Astrocyte (in vitro differentiated cells and primary cell): ENCODE results near the gene CD151. TPM values are rescaled to one million over a fixed set of nuclear protein-coding genes. Genes with fewer than 3 reads are reported as not detected.

Experiments used
- DNase-seq: peaks from one replicate; pipeline ENCODE4 v3.0.0-alpha.2; 2010; ENCODE audit warnings: low read depth
- FAIRE-seq: peaks from 2 replicates; lab custom pipeline; 2011; peaks lifted over from hg19 to GRCh38; lab: Jason Lieb, UNC
- H2AFZ ChIP-seq: 2 replicates; pipeline ENCODE4 v1.6.0; 2012; ENCODE audit warnings: low read depth, low read length, inconsistent platforms
- H3K27ac ChIP-seq: 2 replicates; pipeline ENCODE4 v1.5.1; 2011; ENCODE audit warnings: low read depth, low read length, inconsistent platforms
- H3K27me3 ChIP-seq: 2 replicates; pipeline ENCODE4 v1.6.0; 2011; ENCODE audit warnings: low read length, inconsistent platforms; ENCODE audit not compliant: insufficient read depth
- H3K36me3 ChIP-seq: 2 replicates; pipeline ENCODE4 v1.5.1; 2011; ENCODE audit warnings: low read length, inconsistent platforms; ENCODE audit not compliant: insufficient read depth
- H3K4me1 ChIP-seq: 2 replicates; pipeline ENCODE4 v1.5.1; 2011; ENCODE audit warnings: low read length, inconsistent platforms; ENCODE audit not compliant: insufficient read depth
- H3K4me2 ChIP-seq: 2 replicates; pipeline ENCODE4 v1.6.0; 2012; ENCODE audit warnings: low read length, inconsistent platforms
- H3K4me3 ChIP-seq: 2 replicates; pipeline ENCODE4 v1.5.1; 2011; ENCODE audit warnings: low read depth, mild to moderate bottlenecking, low read length, inconsistent platforms; ENCODE audit not compliant: insufficient read depth
- H3K79me2 ChIP-seq: 2 replicates; pipeline ENCODE4 v1.6.0; 2012; ENCODE audit warnings: mild to moderate bottlenecking, low read length, inconsistent platforms; ENCODE audit not compliant: insufficient read depth
- H3K9ac ChIP-seq: 2 replicates; pipeline ENCODE4 v1.6.0; 2012; ENCODE audit warnings: mild to moderate bottlenecking, low read length, inconsistent platforms
- H3K9me3 ChIP-seq: 2 replicates; pipeline ENCODE4 v1.5.1; 2012; ENCODE audit warnings: low read depth, mild to moderate bottlenecking, low read length, inconsistent platforms; ENCODE audit not compliant: insufficient read depth
- H4K20me1 ChIP-seq: 2 replicates; pipeline ENCODE4 v1.6.0; 2012; ENCODE audit warnings: low read length, inconsistent platforms; ENCODE audit not compliant: insufficient read depth
- H3K27ac Mint-ChIP-seq: one replicate; pipeline ENCODE4 v1.8.0; 2021; ENCODE audit warnings: mild to moderate bottlenecking, mixed read lengths; ENCODE audit not compliant: unreplicated experiment
- H3K27me3 Mint-ChIP-seq: one replicate; pipeline ENCODE4 v1.8.0; 2021; ENCODE audit warnings: low read depth, mixed read lengths; ENCODE audit not compliant: unreplicated experiment
- H3K36me3 Mint-ChIP-seq: one replicate; pipeline ENCODE4 v1.8.0; 2021; ENCODE audit warnings: low read depth, mixed read lengths; ENCODE audit not compliant: unreplicated experiment
- H3K4me1 Mint-ChIP-seq: one replicate; pipeline ENCODE4 v1.8.0; 2021; ENCODE audit warnings: low read depth, mixed read lengths; ENCODE audit not compliant: unreplicated experiment
- H3K4me3 Mint-ChIP-seq: one replicate; pipeline ENCODE4 v1.8.0; 2021; ENCODE audit warnings: mild to moderate bottlenecking, moderate library complexity, mixed read lengths; ENCODE audit not compliant: unreplicated experiment
- H3K9me3 Mint-ChIP-seq: one replicate; pipeline ENCODE4 v1.8.0; 2021; ENCODE audit warnings: mild to moderate bottlenecking, mixed read lengths; ENCODE audit not compliant: unreplicated experiment
- EZH2 ChIP-seq: IDR thresholded peaks from 2 replicates; pipeline ENCODE4 v1.6.1; 2012; ENCODE audit warnings: mild to moderate bottlenecking, low read length, inconsistent platforms; ENCODE audit not compliant: insufficient read depth
- total RNA-seq: library from RNA; stranded (reverse); gene quantifications from 2 replicates; pipeline ENCODE4 v1.2.1, GENCODE V29; 2021
- TF ChIP-seq, protein P1 (sequence below): IDR thresholded peaks from 2 replicates; pipeline ENCODE4 v1.5.1; 2011; ENCODE audit warnings: low read depth, mild to moderate bottlenecking, inconsistent platforms, low read length, moderate library complexity; ENCODE audit not compliant: insufficient read depth

CD151 gene
- total RNA-seq, 1 donor from 2014 or later = 421 TPM

DNA sequence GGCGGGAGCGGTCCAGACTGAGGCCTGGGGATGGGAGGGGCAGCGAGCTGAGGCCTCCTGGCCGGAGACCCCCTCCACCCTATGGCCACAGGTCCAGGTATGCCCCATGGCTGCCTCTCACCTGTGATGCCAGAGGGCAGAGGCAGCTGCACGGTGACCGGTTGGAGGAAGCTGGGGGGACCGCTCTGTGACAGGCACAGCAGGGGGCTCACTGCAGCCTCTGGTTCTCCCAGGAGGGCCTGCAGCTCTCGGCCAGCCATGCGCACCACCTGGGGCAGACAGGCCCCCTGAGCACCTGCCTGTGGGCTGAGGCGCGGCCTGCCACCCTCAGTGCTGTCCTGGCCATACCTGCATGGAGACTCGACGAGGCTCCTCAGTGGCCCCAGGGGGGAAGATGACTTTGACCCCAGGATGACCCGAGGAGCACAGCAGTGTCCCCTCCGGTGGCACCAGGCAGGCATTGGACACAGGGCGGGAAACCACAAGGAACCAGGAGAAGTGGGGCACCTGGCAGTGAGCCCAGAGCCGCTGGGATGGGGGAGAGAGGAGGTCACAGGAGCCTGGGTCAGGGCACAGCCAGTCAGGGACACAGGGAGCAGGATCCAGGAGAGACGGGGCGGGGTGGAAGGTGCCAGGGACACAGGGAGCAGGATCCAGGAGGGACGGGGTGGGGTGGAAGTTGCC, 31.5 kb upstream of the CD151 start:
- Histone ChIP-seq H3K27ac (no peak overlapping the region), H3K4me2 (no peak overlapping the region), H4K20me1 (peaks cover 30% of the 10 kb centered on the region), H3K36me3 (no peaks in the 10 kb centered on the region), H3K9me3 (no peaks in the 10 kb centered on the region), H3K79me2 (peaks cover 23% of the 10 kb centered on the region), H3K27me3 (no peaks in the 10 kb centered on the region), H3K4me3 (no peak overlapping the region), H3K4me1 (peaks cover 32% of the 10 kb centered on the region), H3K9ac (no peak overlapping the region), H2AFZ (no peak overlapping the region)
- no peaks in the 10 kb centered on the region for H3K9me3 Mint-ChIP-seq
- no peak for TF ChIP-seq EZH2
- TF ChIP-seq, protein P1, sequence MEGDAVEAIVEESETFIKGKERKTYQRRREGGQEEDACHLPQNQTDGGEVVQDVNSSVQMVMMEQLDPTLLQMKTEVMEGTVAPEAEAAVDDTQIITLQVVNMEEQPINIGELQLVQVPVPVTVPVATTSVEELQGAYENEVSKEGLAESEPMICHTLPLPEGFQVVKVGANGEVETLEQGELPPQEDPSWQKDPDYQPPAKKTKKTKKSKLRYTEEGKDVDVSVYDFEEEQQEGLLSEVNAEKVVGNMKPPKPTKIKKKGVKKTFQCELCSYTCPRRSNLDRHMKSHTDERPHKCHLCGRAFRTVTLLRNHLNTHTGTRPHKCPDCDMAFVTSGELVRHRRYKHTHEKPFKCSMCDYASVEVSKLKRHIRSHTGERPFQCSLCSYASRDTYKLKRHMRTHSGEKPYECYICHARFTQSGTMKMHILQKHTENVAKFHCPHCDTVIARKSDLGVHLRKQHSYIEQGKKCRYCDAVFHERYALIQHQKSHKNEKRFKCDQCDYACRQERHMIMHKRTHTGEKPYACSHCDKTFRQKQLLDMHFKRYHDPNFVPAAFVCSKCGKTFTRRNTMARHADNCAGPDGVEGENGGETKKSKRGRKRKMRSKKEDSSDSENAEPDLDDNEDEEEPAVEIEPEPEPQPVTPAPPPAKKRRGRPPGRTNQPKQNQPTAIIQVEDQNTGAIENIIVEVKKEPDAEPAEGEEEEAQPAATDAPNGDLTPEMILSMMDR = no peak
- H3K27me3 Mint-ChIP-seq = no peaks in the 10 kb centered on the region
- no peak overlapping the region for H3K4me3 Mint-ChIP-seq
- H3K4me1 Mint-ChIP-seq = no peaks in the 10 kb centered on the region
- FAIRE-seq = no peak
- DNase-seq = no peak
- no peak overlapping the region for H3K27ac Mint-ChIP-seq
- H3K36me3 Mint-ChIP-seq = no peaks in the 10 kb centered on the region

DNA sequence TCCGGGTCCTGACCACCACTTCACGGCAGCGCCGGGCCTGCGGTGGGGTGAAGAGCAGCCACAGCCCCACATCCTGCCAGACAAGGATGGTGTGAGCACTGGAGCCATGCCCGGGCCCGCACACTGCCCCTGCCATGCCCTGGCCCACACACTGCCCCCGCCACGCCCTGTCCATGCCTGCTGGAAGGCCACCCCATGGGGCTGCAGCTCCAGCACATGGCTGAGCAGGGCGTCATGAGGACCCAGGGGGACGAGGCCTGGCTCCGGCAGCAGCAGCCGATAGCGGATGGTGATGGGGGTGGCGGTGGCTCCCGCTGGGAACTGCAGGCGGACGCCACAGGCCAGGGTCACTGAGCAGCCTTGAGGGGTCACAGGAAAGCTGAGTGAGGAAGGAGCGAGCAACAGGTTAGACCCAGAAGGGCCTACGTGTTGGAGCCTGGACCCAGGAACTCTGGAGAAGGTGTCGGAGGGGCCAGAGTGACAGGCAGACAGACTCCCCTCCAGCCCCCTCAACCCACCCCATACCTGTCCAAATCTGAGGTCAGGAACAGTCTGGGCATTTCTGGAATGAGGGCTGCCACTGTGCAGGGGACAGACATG, 30.6 kb upstream of the CD151 start:
- Histone ChIP-seq H3K4me3 (no peak overlapping the region), H3K4me1 (peaks cover 23% of the 10 kb centered on the region), H3K27me3 (no peaks in the 10 kb centered on the region), H3K9me3 (no peaks in the 10 kb centered on the region), H3K79me2 (peaks cover 23% of the 10 kb centered on the region), H3K27ac (no peak overlapping the region), H4K20me1 (peaks cover 22% of the 10 kb centered on the region), H3K4me2 (no peak overlapping the region), H2AFZ (no peak overlapping the region), H3K36me3 (no peaks in the 10 kb centered on the region), H3K9ac (no peak overlapping the region)
- Mint-ChIP-seq H3K9me3 (no peaks in the 10 kb centered on the region), H3K27me3 (no peaks in the 10 kb centered on the region), H3K4me3 (no peak overlapping the region), H3K27ac (no peak overlapping the region), H3K36me3 (no peaks in the 10 kb centered on the region), H3K4me1 (no peaks in the 10 kb centered on the region)
- no peak for DNase-seq
- TF ChIP-seq EZH2 = no peak
- FAIRE-seq = no peak

DNA sequence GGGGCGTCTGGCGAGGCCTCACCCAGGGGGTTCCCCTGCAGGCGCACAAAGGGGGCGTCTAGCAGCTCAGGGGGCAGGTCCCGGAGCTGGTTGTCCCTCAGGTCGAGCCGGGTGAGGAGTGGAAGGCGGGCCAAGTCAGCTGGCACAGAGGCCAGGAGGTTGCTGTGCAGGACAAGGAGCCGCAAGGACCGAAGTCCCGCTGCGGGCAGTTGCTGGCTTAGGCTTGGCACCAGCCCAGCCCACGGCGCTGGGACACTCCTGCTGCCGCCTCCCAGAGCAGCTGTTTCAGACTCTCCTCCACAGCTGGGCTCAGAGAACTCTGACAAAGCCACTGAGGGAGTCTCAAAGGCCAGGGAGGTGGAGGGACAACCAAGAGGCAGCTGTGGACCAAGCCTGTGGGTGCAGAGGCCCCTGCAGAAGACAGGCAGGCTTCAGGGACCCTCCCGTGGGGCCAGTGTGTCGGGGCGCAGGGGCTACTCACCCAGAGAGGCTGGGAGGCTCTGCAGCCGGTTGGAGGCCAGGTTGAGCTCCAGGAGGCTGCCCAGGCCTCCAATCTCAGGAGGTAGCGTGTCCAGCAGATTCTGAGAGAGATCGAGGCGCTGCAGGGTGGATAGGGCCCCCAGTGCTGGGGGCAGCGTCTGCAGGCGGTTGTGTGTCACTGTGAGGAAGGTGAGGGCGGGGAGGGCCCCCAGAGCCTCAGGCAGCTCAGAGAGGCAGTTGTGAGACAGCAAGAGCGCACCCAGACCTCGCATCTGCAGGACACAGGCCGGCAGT, 29.9 kb upstream of the CD151 start:
- no peaks in the 10 kb centered on the region for H3K9me3 ChIP-seq
- H3K4me3 ChIP-seq = no peak overlapping the region
- H3K4me3 Mint-ChIP-seq = no peak overlapping the region
- H3K27ac Mint-ChIP-seq = no peak overlapping the region
- no peak overlapping the region for H3K4me2 ChIP-seq
- peaks cover 26% of the 10 kb centered on the region for H3K79me2 ChIP-seq
- no peak overlapping the region for H3K9ac ChIP-seq
- no peaks in the 10 kb centered on the region for H3K36me3 Mint-ChIP-seq
- H3K27me3 Mint-ChIP-seq = no peaks in the 10 kb centered on the region
- H4K20me1 ChIP-seq = peaks cover 22% of the 10 kb centered on the region
- H3K4me1 Mint-ChIP-seq = no peaks in the 10 kb centered on the region
- TF ChIP-seq, protein P1 = no peak
- TF ChIP-seq EZH2 = no peak
- no peak for FAIRE-seq
- H3K27me3 ChIP-seq = no peaks in the 10 kb centered on the region
- H3K36me3 ChIP-seq = no peaks in the 10 kb centered on the region
- H3K4me1 ChIP-seq = peaks cover 23% of the 10 kb centered on the region
- no peak overlapping the region for H2AFZ ChIP-seq
- H3K9me3 Mint-ChIP-seq = no peaks in the 10 kb centered on the region
- no peak overlapping the region for H3K27ac ChIP-seq
- no peak for DNase-seq
